ENCODE results near the gene ARR3.
"Not testable (repeated sequence)": the region's sequence is repeated elsewhere in the genome, so short reads cannot be mapped to it uniquely, and the experiment has no call there.

The ARR3 gene

GRCh38 chrX:70268034-70268433, at the start of gene ARR3:
TSS of gene ARR3 (plus strand) at chrX:70268334. CDS start at chrX:70269386, 1,052 bp downstream.
- no peak for DNase-seq

GRCh38 chrX:70219938-70220764, 48.0 kb upstream of the ARR3 start:
- DNase-seq: peak; percentile 79

DNA sequence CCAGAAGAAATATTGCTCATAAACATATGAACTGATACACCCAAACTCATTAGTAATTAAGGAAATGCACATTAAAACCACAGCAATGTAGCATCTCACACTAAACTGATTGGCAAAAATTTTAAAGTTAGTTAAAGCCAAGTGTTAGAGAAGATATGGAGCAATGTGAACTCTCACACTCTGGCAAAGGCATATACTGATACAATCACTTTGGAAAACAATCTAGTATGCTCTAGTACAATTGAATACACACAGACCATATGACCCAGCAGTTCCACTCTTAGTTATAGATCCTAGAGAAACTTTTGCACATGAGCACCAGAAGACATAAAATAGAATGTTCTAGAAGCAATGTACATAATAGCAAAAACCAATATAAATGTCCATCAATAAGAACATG, 42.1 kb upstream of the ARR3 start:
- DNase-seq: no peak

- no peak for DNase-seq
Observed at GRCh38 chrX:70226687-70227086, 41.4 kb upstream of the ARR3 start.

- DNase-seq: peak; percentile 37
Observed at GRCh38 chrX:70231666-70232065, 36.5 kb upstream of the ARR3 start.

DNA sequence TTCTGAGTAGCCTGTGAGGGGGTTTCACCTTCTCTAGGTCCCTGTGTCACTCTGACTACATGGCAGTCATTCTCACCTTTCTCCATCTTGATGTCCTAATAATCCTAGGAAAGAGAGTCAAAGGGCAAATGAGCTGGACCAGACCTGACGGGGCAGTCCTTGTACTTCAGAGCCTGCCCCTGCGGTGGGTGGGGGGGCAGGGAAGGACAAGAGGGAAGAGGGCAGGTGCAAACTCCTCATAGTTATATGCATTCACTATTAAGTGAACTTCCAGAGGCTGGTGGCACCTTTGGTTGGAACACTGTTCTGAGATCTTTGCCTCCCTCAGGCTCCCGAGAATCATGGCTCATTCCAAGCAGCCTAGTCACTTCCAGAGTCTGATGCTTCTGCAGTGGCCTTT, 33.8 kb upstream of the ARR3 start, which contains the start of gene AWAT1:
AWAT1 (plus strand) TSS at position 301 of the 400 bp plus-strand sequence; CDS start at position 342, 41 bp downstream.
- DNase-seq: no peak

DNA sequence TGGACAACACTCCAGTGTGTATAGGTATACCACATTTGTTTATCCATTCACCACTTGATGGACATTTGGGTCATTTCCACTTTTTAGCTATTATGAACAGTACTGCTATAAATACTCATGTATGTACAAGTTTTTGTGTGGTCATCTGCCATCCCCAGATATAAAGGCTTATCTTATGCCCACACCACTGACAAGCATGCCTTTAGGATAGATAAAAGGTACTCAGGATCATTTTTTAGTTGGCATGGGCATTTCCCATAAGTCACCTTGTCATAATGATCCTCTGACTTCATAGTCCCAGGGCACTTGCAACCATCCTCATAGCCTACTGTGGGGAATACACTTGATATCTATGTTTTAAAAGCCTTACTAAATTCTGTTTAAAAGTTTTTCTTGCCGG, 27.4 kb upstream of the ARR3 start:
- peak; percentile 55 for DNase-seq

DNA sequence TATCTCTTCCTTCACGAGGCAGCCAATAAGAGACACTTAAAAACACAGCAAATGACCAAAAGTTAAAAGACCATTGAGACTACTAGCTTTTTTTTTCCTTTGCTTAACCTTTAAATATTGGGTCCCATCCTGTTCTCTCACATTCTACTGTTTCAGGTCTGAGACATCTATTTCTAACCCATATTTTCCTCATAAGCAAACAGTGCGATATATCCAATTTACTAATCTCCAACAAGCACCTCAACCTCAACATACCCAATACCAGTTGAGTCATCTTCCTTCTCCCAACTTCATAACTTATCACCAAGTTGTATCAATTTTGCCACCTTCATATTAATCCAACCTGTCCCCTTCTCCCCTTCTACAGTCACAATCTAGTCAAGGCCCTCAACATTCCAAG, 26.6 kb upstream of the ARR3 start:
- no peak for DNase-seq

GRCh38 chrX:70243601-70244000, 24.5 kb upstream of the ARR3 start:
- DNase-seq: not testable (repeated sequence)

- no peak for DNase-seq
Observed at GRCh38 chrX:70244881-70245280, 23.3 kb upstream of the ARR3 start.

- DNase-seq: no peak
Observed at GRCh38 chrX:70247252-70247651, 20.9 kb upstream of the ARR3 start.

- peak; percentile 81 for DNase-seq
Observed at GRCh38 chrX:70252491-70252890, 15.6 kb upstream of the ARR3 start.

- DNase-seq: no peak
Observed at GRCh38 chrX:70253377-70254062, 14.6 kb upstream of the ARR3 start.

- DNase-seq: no peak
Observed at GRCh38 chrX:70254063-70254400, 14.1 kb upstream of the ARR3 start.

- DNase-seq: no peak
Observed at GRCh38 chrX:70254909-70255308, 13.2 kb upstream of the ARR3 start.

DNA sequence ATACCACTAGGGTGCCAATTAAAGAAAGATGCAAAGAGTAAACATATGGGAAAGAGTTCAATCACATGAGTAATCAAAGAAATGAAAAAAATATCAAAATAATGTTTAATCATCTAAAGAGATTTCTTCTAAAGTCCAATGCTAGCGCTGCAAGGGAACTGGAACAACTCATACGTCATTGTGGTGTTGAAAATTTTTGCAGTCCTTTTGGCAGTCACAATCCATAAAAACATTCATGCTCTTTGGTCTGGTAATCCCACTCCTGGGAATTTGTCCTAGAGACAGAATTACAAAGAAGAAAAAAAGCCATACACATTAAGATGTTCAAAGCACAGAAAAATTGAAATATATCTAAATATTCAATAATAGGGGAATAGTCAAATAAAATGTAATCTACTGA, 12.7 kb upstream of the ARR3 start:
- DNase-seq: no peak

DNA sequence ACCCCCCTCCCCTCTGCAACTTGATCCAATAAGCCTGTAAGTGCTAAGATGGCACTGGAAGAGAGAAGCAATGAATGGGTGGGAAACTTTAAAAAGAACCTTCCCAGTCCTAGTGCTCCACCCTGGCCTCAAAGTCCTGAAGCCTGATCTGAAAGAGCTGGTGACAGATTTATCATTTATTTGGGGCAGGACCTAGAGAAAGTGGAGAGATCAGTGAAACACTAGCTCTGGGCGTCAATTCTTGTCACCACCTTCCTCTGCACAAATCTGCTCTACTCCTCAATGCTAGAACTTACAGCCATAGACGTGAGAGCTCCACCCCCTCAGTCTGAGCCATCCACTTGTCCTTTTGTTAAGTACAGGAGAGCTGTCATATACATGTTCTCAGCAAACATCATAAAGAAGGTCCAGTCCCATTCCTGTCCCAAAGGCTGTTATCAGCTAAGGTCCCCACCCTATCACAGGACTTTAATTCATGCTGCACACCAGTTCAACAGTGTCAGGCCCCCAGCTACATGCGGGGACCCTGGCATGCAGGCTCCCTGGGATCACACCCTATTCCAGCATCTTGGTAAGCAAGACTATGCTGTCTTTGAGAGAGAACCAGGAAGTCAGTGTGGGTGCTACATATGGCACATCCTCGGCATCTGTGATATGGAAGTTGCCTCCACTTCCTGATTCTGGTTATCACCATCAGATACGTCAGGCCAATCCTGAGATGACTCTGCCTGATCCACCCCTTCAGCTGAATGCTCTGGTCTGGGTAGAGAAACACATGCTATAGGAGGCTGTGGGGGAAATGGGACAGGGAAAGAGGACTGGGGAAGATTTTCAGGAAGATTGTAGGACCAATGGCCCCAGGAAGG, 10.5 kb upstream of the ARR3 start:
- DNase-seq: peak; percentile 7

DNA sequence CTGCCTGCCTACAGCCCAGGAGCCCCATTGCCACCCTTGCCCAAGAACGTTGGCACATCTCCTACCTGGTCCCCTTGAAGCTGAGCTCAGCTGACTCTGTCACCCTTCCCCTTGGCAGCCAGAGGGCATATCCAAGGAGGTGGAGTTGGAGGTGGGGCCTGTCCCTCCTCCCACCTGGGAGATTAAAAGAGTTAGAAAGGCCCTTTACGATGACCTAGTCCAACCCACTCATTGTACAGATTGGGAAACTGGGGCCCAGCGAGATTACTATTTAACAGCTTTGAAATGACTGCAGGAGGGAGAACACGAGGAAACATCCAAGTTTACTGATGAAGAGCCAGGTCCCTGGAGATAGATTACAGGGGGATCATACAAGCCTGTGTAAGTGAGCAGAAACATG, 8.0 kb upstream of the ARR3 start, which contains the start of gene P2RY4:
P2RY4 (minus strand) TSS at position 101 of the 400 bp plus-strand sequence. CDS start 580 bp downstream, outside the sequence.
- no peak for DNase-seq

DNA sequence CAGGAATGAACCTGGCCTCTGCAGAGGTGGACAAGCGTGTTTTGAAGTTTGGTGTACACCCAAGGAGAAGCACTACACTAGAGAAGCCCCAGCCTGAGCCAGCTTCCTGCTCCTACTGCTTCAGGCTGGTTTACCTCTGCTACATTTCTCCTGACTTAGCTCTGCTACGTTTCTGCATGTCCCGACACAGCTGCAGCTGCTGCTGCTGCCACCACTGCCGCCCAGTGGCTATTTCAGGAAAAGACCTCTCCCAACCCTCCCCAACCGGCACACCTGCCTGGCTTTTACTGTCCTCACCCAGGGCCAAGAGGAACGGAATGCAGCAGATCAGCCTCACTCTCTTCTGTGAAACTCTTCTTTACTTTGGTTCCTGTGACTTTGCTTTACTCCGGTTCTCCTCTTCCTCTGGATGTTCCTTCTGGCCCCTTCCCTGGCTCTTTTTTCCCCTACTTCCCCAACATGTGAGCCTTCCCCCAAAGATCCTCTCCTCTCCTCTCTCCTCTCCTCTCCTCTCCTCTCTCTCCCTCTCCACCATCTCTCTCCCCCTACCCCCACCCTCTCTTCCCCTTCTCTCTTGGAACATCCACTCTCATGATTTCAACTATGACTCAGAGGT, 5.1 kb upstream of the ARR3 start:
- peak; percentile 62 for DNase-seq

GRCh38 chrX:70264784-70265183, 3.4 kb upstream of the ARR3 start:
- DNase-seq: no peak

DNA sequence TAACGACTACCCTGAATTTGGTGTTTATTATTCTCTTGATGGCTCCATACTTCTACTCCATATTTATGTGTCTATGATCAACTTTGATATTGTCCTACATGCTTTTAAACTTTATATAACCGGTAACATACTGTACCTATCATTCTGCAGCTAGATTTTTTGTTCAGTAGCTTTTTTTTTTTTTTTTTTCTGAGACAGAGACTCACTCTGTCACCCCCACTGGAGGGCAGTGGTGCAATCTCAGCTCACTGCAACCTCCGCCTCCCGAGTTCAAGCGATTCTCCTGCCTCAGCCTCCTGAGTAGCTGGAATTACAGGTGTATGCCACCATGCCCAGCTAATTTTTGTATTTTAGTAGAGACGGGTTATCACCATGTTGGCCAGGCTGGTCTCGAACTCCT, 5.9 kb downstream of the ARR3 start:
- not testable (repeated sequence) for DNase-seq

DNA sequence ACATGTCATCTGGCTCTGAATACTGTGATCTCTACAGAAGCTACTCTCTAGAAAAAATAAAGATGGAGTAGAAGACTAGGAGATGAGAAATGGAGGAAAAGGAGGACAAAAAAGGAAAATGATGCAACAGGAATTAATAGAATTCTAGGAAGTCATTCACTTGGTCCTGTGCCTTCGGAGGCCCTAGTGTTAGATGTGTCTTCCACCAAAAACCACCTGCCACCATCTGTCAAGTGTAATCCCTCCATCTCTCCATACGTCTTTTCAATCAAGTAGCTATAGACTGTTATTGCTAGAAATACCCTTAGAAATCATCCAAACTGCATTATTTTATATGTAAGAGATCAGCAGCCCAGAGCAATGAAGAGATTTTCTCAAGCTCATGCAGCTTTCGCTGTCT, 10.9 kb downstream of the ARR3 start:
- DNase-seq: no peak

DNA sequence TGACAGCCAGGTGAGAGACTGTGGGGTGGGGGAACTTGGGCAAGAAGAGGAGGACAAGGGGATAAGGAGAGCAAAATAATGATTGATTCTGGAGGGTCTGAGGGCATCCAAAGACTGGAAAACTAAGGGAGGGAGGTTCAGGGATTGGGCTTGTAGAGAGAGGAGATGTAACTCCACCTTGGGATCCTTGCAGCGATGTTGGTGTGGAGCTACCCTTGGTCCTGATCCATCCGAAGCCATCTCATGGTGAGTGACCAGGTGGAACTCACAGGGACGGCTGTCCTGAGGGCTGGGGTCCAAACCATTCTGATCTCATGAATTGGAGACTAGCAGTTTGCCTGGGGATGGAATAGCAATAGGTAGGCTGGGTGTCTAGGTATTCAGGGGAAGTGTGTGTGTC, 12.4 kb downstream of the ARR3 start:
- DNase-seq: no peak
